K562 (cell line): ENCODE results near the gene MYLK4. TPM values are rescaled to one million over a fixed set of nuclear protein-coding genes. Genes with fewer than 3 reads are reported as not detected.

Experiments used
- CCNT2 ChIP-seq: IDR thresholded peaks from 2 replicates; pipeline ENCODE4 v1.6.1; 2011; ENCODE audit warnings: borderline replicate concordance, low read depth, mild to moderate bottlenecking, moderate library complexity, mixed read lengths, low read length; ENCODE audit not compliant: insufficient read length; ENCODE audit errors: extremely low read depth
- JUND ChIP-seq, 2 experiments: IDR thresholded peaks; 2 replicates in 1 of 2; 3 replicates in 1 of 2; pipeline ENCODE4 v1.6.1; 2011; ENCODE audit warnings: borderline replicate concordance in 2 of 2, low read depth in 2 of 2, low read length in 2 of 2, improper control_type of control experiment in 1 of 2, missing biosample characterization in 1 of 2, missing genetic modification characterization in 1 of 2, missing genetic modification reagents in 1 of 2
- NCOA2 ChIP-seq, 2 experiments: fragments of 450-650 bp; IDR thresholded peaks; 2 replicates each; pipeline ENCODE4 v1.6.1; 2018; ENCODE audit warnings: mild to moderate bottlenecking in 2 of 2, moderate library complexity in 1 of 2; ENCODE audit not compliant: partially characterized antibody in 2 of 2
- TBP ChIP-seq: optimal IDR thresholded peaks from 2 replicates; pipeline ENCODE3; 2011; ENCODE audit warnings: low read depth, low read length, improper control_type of control experiment
- ZNF274 ChIP-seq: IDR thresholded peaks from 2 replicates; pipeline ENCODE4 v1.6.1; 2011; ENCODE audit warnings: low read depth, mild to moderate bottlenecking, low read length, moderate library complexity, borderline replicate concordance
- ZNF3 ChIP-seq: fragments of 250-450 bp; sonication (Bioruptor Pico); IDR thresholded peaks from 2 replicates; pipeline ENCODE4 v1.5.0; 2021; ENCODE audit warnings: mild to moderate bottlenecking, moderate library complexity
- polyA plus RNA-seq, 8 experiments: library from polyadenylated mRNA; depleted of rRNA in 4 of 8; stranded (reverse) in 5 of 8; unstranded in 3 of 8; fragments of >200 nt; fragmentation: Nextera tagmentation in 2 of 8; fragmentation: Illumina TruSeq in 1 of 8; extraction: Ambion mirVana in 2 of 8; extraction: Trizol in 1 of 8; gene quantifications; 2 replicates each; pipeline versions ENCODE4 v1.2.1 to v1.2.3, GENCODE V29; 2011 to 2014; ENCODE audit warnings: inconsistent platforms in 1 of 8, missing spikeins in 1 of 8
- total RNA-seq, 7 experiments: library from RNA; depleted of rRNA in 6 of 7; stranded (reverse); fragments of >200 nt in 6 of 7; fragmentation: Illumina TruSeq in 2 of 7; extraction: Trizol in 2 of 7; gene quantifications; 2 replicates each; pipeline versions ENCODE4 v1.2.1 to v1.2.3, GENCODE V29; 2011 to 2021; ENCODE audit warnings: low replicate concordance in 1 of 7
- TF ChIP-seq, protein P1 (sequence below): fragments of 200-600 bp; sonication (generic); IDR thresholded peaks from one replicate; pipeline ENCODE4 v1.6.1; 2012; ENCODE audit warnings: mild to moderate bottlenecking, low read depth, low read length, inconsistent platforms
- TF ChIP-seq, protein P2 (sequence below): fragments of 150-350 bp; IDR thresholded peaks from 2 replicates; pipeline ENCODE4 v1.6.1; 2014; ENCODE audit warnings: low read depth, mild to moderate bottlenecking, low read length, borderline replicate concordance
- TF ChIP-seq, protein P3 (sequence below): sonication (generic); formaldehyde crosslinking; IDR thresholded peaks from 2 replicates; pipeline ENCODE4 v1.8.1; 2023; ENCODE audit warnings: mild to moderate bottlenecking, missing genetic modification reagents

Gene MYLK4
- total and polyA plus RNA-seq, 9 of the 15 experiments (the other 6 are each of a cell fraction or from before 2014, with no cell fraction given): 0.01 to 0.15 (median 0.06) TPM

DNA sequence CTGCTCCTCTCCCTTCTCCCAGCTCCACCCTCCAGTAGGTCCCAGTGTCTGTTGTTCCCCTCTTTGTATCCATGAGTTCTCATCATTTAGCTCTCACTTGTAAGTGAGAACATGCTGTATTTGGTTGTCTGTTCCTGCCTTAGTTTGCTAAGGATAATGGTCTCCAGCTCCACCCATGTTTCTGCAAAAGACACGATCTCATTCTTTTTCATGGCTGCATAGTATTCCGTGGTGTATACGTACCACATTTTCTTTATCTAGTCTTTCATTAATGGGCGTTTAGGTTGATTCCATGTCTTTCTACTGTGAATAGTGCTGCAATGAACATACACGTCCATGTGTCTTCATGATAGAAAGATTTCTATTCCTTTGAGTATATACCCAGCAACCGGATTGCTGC lies 136.6 kb downstream of the MYLK4 start (continued):
- TF ChIP-seq, protein P1, sequence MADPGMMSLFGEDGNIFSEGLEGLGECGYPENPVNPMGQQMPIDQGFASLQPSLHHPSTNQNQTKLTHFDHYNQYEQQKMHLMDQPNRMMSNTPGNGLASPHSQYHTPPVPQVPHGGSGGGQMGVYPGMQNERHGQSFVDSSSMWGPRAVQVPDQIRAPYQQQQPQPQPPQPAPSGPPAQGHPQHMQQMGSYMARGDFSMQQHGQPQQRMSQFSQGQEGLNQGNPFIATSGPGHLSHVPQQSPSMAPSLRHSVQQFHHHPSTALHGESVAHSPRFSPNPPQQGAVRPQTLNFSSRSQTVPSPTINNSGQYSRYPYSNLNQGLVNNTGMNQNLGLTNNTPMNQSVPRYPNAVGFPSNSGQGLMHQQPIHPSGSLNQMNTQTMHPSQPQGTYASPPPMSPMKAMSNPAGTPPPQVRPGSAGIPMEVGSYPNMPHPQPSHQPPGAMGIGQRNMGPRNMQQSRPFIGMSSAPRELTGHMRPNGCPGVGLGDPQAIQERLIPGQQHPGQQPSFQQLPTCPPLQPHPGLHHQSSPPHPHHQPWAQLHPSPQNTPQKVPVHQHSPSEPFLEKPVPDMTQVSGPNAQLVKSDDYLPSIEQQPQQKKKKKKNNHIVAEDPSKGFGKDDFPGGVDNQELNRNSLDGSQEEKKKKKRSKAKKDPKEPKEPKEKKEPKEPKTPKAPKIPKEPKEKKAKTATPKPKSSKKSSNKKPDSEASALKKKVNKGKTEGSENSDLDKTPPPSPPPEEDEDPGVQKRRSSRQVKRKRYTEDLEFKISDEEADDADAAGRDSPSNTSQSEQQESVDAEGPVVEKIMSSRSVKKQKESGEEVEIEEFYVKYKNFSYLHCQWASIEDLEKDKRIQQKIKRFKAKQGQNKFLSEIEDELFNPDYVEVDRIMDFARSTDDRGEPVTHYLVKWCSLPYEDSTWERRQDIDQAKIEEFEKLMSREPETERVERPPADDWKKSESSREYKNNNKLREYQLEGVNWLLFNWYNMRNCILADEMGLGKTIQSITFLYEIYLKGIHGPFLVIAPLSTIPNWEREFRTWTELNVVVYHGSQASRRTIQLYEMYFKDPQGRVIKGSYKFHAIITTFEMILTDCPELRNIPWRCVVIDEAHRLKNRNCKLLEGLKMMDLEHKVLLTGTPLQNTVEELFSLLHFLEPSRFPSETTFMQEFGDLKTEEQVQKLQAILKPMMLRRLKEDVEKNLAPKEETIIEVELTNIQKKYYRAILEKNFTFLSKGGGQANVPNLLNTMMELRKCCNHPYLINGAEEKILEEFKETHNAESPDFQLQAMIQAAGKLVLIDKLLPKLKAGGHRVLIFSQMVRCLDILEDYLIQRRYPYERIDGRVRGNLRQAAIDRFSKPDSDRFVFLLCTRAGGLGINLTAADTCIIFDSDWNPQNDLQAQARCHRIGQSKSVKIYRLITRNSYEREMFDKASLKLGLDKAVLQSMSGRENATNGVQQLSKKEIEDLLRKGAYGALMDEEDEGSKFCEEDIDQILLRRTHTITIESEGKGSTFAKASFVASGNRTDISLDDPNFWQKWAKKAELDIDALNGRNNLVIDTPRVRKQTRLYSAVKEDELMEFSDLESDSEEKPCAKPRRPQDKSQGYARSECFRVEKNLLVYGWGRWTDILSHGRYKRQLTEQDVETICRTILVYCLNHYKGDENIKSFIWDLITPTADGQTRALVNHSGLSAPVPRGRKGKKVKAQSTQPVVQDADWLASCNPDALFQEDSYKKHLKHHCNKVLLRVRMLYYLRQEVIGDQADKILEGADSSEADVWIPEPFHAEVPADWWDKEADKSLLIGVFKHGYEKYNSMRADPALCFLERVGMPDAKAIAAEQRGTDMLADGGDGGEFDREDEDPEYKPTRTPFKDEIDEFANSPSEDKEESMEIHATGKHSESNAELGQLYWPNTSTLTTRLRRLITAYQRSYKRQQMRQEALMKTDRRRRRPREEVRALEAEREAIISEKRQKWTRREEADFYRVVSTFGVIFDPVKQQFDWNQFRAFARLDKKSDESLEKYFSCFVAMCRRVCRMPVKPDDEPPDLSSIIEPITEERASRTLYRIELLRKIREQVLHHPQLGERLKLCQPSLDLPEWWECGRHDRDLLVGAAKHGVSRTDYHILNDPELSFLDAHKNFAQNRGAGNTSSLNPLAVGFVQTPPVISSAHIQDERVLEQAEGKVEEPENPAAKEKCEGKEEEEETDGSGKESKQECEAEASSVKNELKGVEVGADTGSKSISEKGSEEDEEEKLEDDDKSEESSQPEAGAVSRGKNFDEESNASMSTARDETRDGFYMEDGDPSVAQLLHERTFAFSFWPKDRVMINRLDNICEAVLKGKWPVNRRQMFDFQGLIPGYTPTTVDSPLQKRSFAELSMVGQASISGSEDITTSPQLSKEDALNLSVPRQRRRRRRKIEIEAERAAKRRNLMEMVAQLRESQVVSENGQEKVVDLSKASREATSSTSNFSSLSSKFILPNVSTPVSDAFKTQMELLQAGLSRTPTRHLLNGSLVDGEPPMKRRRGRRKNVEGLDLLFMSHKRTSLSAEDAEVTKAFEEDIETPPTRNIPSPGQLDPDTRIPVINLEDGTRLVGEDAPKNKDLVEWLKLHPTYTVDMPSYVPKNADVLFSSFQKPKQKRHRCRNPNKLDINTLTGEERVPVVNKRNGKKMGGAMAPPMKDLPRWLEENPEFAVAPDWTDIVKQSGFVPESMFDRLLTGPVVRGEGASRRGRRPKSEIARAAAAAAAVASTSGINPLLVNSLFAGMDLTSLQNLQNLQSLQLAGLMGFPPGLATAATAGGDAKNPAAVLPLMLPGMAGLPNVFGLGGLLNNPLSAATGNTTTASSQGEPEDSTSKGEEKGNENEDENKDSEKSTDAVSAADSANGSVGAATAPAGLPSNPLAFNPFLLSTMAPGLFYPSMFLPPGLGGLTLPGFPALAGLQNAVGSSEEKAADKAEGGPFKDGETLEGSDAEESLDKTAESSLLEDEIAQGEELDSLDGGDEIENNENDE: no peak
- no peak for TF ChIP-seq ZNF3
- no peak for TF ChIP-seq NCOA2 (IDR thresholded peaks at IDR 0.05; ENCODE audit: partially characterized antibody in 2 of 2)
- TF ChIP-seq, protein P2, sequence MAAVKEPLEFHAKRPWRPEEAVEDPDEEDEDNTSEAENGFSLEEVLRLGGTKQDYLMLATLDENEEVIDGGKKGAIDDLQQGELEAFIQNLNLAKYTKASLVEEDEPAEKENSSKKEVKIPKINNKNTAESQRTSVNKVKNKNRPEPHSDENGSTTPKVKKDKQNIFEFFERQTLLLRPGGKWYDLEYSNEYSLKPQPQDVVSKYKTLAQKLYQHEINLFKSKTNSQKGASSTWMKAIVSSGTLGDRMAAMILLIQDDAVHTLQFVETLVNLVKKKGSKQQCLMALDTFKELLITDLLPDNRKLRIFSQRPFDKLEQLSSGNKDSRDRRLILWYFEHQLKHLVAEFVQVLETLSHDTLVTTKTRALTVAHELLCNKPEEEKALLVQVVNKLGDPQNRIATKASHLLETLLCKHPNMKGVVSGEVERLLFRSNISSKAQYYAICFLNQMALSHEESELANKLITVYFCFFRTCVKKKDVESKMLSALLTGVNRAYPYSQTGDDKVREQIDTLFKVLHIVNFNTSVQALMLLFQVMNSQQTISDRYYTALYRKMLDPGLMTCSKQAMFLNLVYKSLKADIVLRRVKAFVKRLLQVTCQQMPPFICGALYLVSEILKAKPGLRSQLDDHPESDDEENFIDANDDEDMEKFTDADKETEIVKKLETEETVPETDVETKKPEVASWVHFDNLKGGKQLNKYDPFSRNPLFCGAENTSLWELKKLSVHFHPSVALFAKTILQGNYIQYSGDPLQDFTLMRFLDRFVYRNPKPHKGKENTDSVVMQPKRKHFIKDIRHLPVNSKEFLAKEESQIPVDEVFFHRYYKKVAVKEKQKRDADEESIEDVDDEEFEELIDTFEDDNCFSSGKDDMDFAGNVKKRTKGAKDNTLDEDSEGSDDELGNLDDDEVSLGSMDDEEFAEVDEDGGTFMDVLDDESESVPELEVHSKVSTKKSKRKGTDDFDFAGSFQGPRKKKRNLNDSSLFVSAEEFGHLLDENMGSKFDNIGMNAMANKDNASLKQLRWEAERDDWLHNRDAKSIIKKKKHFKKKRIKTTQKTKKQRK: no peak
- no peak for TF ChIP-seq ZNF274
- TF ChIP-seq, protein P3, sequence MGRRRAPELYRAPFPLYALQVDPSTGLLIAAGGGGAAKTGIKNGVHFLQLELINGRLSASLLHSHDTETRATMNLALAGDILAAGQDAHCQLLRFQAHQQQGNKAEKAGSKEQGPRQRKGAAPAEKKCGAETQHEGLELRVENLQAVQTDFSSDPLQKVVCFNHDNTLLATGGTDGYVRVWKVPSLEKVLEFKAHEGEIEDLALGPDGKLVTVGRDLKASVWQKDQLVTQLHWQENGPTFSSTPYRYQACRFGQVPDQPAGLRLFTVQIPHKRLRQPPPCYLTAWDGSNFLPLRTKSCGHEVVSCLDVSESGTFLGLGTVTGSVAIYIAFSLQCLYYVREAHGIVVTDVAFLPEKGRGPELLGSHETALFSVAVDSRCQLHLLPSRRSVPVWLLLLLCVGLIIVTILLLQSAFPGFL (CRISPR knock-in tag): no peak
- no peak for TF ChIP-seq TBP
- no peak for TF ChIP-seq CCNT2
- no peak for TF ChIP-seq JUND (IDR thresholded peaks at IDR 0.05; ENCODE audit: borderline replicate concordance, low read depth, low read length)
- no peak for TF ChIP-seq JUND (tag; IDR thresholded peaks at IDR 0.05; ENCODE audit: borderline replicate concordance, low read depth, low read length)
